ENCODE measurements around the gene KCNIP2. TPM values are rescaled to one million over a fixed set of nuclear protein-coding genes. Genes with fewer than 3 reads are reported as not detected.

Gene KCNIP2
- total RNA-seq, 1 experiment from 2014 or later: 8.5 TPM

- peak; percentile 1 for ATAC-seq
- ChIA-PET POLR2A (interaction anchor here (0.6 to 2.1 kb wide), 5 partner anchors 11 to 189 kb away, joined by 3 to 7 read pairs (median 5); partner anchors contain the start of gene OGA), CTCF (interaction anchor here (0.6 to 5.8 kb wide), 10 partner anchors 12 to 570 kb away, joined by 3 to 220 read pairs (median 4); no protein-coding TSS in a partner anchor), RAD21 (ENCODE audit: low non-redundant PET in 1 of 2, low total read pairs in 2 of 2, uncharacterized antibody in 2 of 2, unreplicated experiment in 2 of 2) (interaction anchor here (0.8 to 1.2 kb wide), 3 partner anchors 36 to 181 kb away, joined by 3 read pairs; no protein-coding TSS in a partner anchor)
- intact Hi-C loops (cut with micrococcal nuclease): loop anchor here (5.0 kb wide), 2 partner anchors 34 to 196 kb away; partner anchors contain the start of genes DPCD, OGA and POLL
- no peak for DNase-seq (ENCODE audit: low read depth, low spot score)
- H3K4me1 ChIP-seq (ENCODE audit: control insufficient read depth in 1 of 2, insufficient read depth in 2 of 2, low read length in 2 of 2): peaks cover 19 to 45% of the 10 kb centered on the region in 2 experiments
- H3K4me3 ChIP-seq (replicated peaks in 1 of 2; ENCODE audit: low read depth in 1 of 2, low read length in 2 of 2): peak overlapping the region; percentile 74 to 90
- peaks cover 3% of the 10 kb centered on the region; the same call in 1 of the 2 replicates for H4K20me1 ChIP-seq (ENCODE audit: insufficient read depth)
- H3K79me2 ChIP-seq (ENCODE audit: insufficient read depth, low read length): peaks cover 47% of the 10 kb centered on the region
- no peaks in the 10 kb centered on the region for H3K9me3 ChIP-seq (ENCODE audit: control insufficient read depth in 1 of 2, insufficient read depth in 1 of 2, low read depth in 1 of 2, low read length in 2 of 2)
- peak overlapping the region; percentile 94 for H3K4me2 ChIP-seq (ENCODE audit: low read length)
- BruUV-seq (replicated peaks): TSS peak; percentile 84
- no peak for TF ChIP-seq ELF1 (IDR thresholded peaks at IDR 0.05; ENCODE audit: borderline replicate concordance, low read depth)
- TF ChIP-seq POLR2AphosphoS5 (IDR thresholded peaks at IDR 0.05; ENCODE audit: low read depth, low read length): peak; percentile 4; the same call in 1 of the 2 replicates
- peaks cover 25 to 38% of the 10 kb centered on the region in 2 experiments; a peak in 3 of 4 replicates for H3K36me3 ChIP-seq (ENCODE audit: control insufficient read depth in 1 of 2, insufficient read depth in 2 of 2, low read length in 2 of 2)
- peak overlapping the region; percentile 91 for H3K9ac ChIP-seq (ENCODE audit: low read length)
- peak overlapping the region; percentile 66 for H3K27ac ChIP-seq (ENCODE audit: low read depth, low read length)
- peak overlapping the region; percentile 0 for H2AFZ ChIP-seq (ENCODE audit: low read depth, low read length, poor library complexity, severe bottlenecking)
- H3K27me3 ChIP-seq (ENCODE audit: insufficient read depth, low read length): no peaks in the 10 kb centered on the region
- H3K9me2 ChIP-seq (ENCODE audit: insufficient read depth): no peaks in the 10 kb centered on the region
Measured at GRCh38 chr10:101783736-101784118, 59.9 kb downstream of the KCNIP2 start.

GRCh38 chr10:101782811-101783735 is 60.5 kb downstream of the KCNIP2 start, which contains the start of gene NPM3:
TSS of gene NPM3 (minus strand) at chr10:101783446. CDS start at chr10:101783390, 56 bp downstream.
- Histone ChIP-seq H3K36me3 (ENCODE audit: control insufficient read depth in 1 of 2, insufficient read depth in 2 of 2, low read length in 2 of 2) (peaks cover 22 to 39% of the 10 kb centered on the region in 2 experiments; a peak in 3 of 4 replicates), H3K9me2 (ENCODE audit: insufficient read depth) (no peaks in the 10 kb centered on the region), H3K79me2 (ENCODE audit: insufficient read depth, low read length) (peaks cover 47% of the 10 kb centered on the region), H3K9ac (ENCODE audit: low read length) (peak within 1 kb of the TSS; percentile 91), H2AFZ (ENCODE audit: low read depth, low read length, poor library complexity, severe bottlenecking) (peak within 1 kb of the TSS; percentile 0), H3K4me2 (ENCODE audit: low read length) (peak within 1 kb of the TSS; percentile 94), H3K9me3 (ENCODE audit: control insufficient read depth in 1 of 2, insufficient read depth in 1 of 2, low read depth in 1 of 2, low read length in 2 of 2) (no peaks in the 10 kb centered on the region), H3K27me3 (ENCODE audit: insufficient read depth, low read length) (no peaks in the 10 kb centered on the region), H3K27ac (ENCODE audit: low read depth, low read length) (peak within 1 kb of the TSS; percentile 66), H4K20me1 (ENCODE audit: insufficient read depth) (peaks cover 3% of the 10 kb centered on the region; the same call in 1 of the 2 replicates), H3K4me1 (ENCODE audit: control insufficient read depth in 1 of 2, insufficient read depth in 2 of 2, low read length in 2 of 2) (peaks cover 19 to 45% of the 10 kb centered on the region in 2 experiments), H3K4me3 (replicated peaks in 1 of 2; ENCODE audit: low read depth in 1 of 2, low read length in 2 of 2) (peak within 1 kb of the TSS; percentile 74 to 90)
- ATAC-seq: peak; percentile 74
- intact Hi-C loops (cut with micrococcal nuclease): loop anchor here (5.0 kb wide), 2 partner anchors 34 to 196 kb away; partner anchors contain the start of genes DPCD, OGA and POLL
- CTCF ChIA-PET: interaction anchor here (0.7 to 5.8 kb wide), 15 partner anchors 11 to 621 kb away, joined by 3 to 220 read pairs (median 4); no protein-coding TSS in a partner anchor
- POLR2A ChIA-PET: interaction anchor here (0.6 to 2.1 kb wide), 5 partner anchors 10 to 190 kb away, joined by 3 to 7 read pairs (median 5); partner anchors contain the start of gene OGA
- peak; percentile 59 for DNase-seq (ENCODE audit: low read depth, low spot score)
- BruUV-seq (replicated peaks): TSS peak; percentile 75
- TF ChIP-seq TCF7L2 (IDR thresholded peaks at IDR 0.05; ENCODE audit: borderline replicate concordance, extremely low read depth, insufficient read depth, insufficient read length) (no peak), YY1 (IDR thresholded peaks at IDR 0.05; ENCODE audit: extremely low read depth, insufficient replicate concordance, low read depth, low read length) (peak; percentile 96), POLR2A (IDR thresholded peaks at IDR 0.05; ENCODE audit: borderline replicate concordance, extremely low read depth, insufficient read depth, insufficient read length) (peak; percentile 65), POLR2AphosphoS5 (IDR thresholded peaks at IDR 0.05; ENCODE audit: low read depth, low read length) (peak; percentile 86), RAD21 (IDR thresholded peaks at IDR 0.05; ENCODE audit: low read depth) (no peak)
- RAD21 ChIA-PET (ENCODE audit: low non-redundant PET in 1 of 2, low total read pairs in 2 of 2, uncharacterized antibody in 2 of 2, unreplicated experiment in 2 of 2): interaction anchor here (0.5 to 2.3 kb wide), 8 partner anchors 36 to 569 kb away, joined by 3 to 15 read pairs (median 4); no protein-coding TSS in a partner anchor

Measured in HCT116 (cell line).